Endothelial cell of umbilical vein (primary cell): Measurements from ENCODE around the gene GSC2. TPM values are rescaled to one million over a fixed set of nuclear protein-coding genes. Genes with fewer than 3 reads are reported as not detected.

Experiments
- BruUV-seq: library from RNA; stranded (reverse); fragments of 400-500 nt; replicated peaks from 2 replicates; lab custom pipeline; 2021; lab: Mats Ljungman, UMichigan
- CTCF ChIA-PET: fragments of 300-600, 350-600 bp; sonication (Branson Sonifier 250); formaldehyde crosslinking; loops from one replicate; lab custom pipeline; 2021; ENCODE audit warnings: antibody characterized with exemption, inconsistent platforms; lab: Charles Lee
- POLR2A ChIA-PET: fragments of 300-600, 350-600 bp; sonication (Branson Sonifier 250); formaldehyde crosslinking; loops from one replicate; lab custom pipeline; 2021; ENCODE audit warnings: antibody characterized with exemption, inconsistent platforms; lab: Charles Lee
- DNase-seq: peaks from one replicate; pipeline ENCODE4 v3.0.0-alpha.2; 2011; ENCODE audit warnings: low read depth, low spot score
- FAIRE-seq: peaks from 2 replicates; lab custom pipeline; 2011; peaks lifted over from hg19 to GRCh38; lab: Jason Lieb, UNC
- H2AFZ ChIP-seq: 2 replicates; pipeline ENCODE4 v1.6.0; 2012; ENCODE audit warnings: low read depth, low read length, control low read depth, inconsistent platforms
- H3K27ac ChIP-seq: 2 replicates; pipeline ENCODE4 v1.5.1; 2011; ENCODE audit warnings: low read depth, mild to moderate bottlenecking, control low read depth, low read length, moderate library complexity; ENCODE audit not compliant: insufficient read depth
- H3K27me3 ChIP-seq, 2 experiments: 2 replicates each; pipeline versions ENCODE4 v1.6.0 to v1.6.1; 2011; ENCODE audit warnings: low read length in 2 of 2, mixed read lengths in 1 of 2; ENCODE audit not compliant: control insufficient read depth in 2 of 2, insufficient read depth in 2 of 2
- H3K36me3 ChIP-seq, 2 experiments: 2 replicates in 1 of 2; 3 replicates in 1 of 2; pipeline ENCODE4 v1.5.1; 2011; ENCODE audit warnings: low read length in 2 of 2, mild to moderate bottlenecking in 1 of 2, moderate library complexity in 1 of 2; ENCODE audit not compliant: control insufficient read depth in 2 of 2, insufficient read depth in 2 of 2; ENCODE audit errors: extremely low read depth in 1 of 2
- H3K4me1 ChIP-seq: 3 replicates; pipeline ENCODE4 v1.5.1; 2011; ENCODE audit warnings: mild to moderate bottlenecking, low read length; ENCODE audit not compliant: control insufficient read depth, insufficient read depth; ENCODE audit errors: extremely low read depth
- H3K4me2 ChIP-seq: 2 replicates; pipeline ENCODE4 v1.6.1; 2011; ENCODE audit warnings: low read length, control low read depth, mixed read lengths; ENCODE audit not compliant: insufficient read depth
- H3K4me3 ChIP-seq, 3 experiments: fragments of 200-600 bp in 1 of 3; sonication (generic), shearing (Covaris generic) in 1 of 3; replicated peaks in 1 of 3; 2 replicates each; pipeline ENCODE4 v1.5.1; 2011 to 2016; ENCODE audit warnings: control low read depth in 3 of 3, low read length in 3 of 3, mild to moderate bottlenecking in 2 of 3, inconsistent platforms in 1 of 3, low read depth in 1 of 3, moderate library complexity in 1 of 3; ENCODE audit not compliant: insufficient read depth in 1 of 3
- H3K79me2 ChIP-seq: 2 replicates; pipeline ENCODE4 v1.6.0; 2012; ENCODE audit warnings: low read length, inconsistent platforms; ENCODE audit not compliant: control insufficient read depth, insufficient read depth
- H3K9ac ChIP-seq: replicated peaks from 2 replicates; pipeline ENCODE3; 2011; ENCODE audit warnings: low read length, control low read depth; ENCODE audit not compliant: insufficient read depth; ENCODE audit errors: extremely low read depth
- H3K9me1 ChIP-seq: replicated peaks from 3 replicates; pipeline ENCODE4 v1.6.0; 2011; ENCODE audit warnings: mild to moderate bottlenecking, low read length; ENCODE audit not compliant: control insufficient read depth, insufficient read depth; ENCODE audit errors: extremely low read depth
- H3K9me3 ChIP-seq: replicated peaks from 2 replicates; pipeline ENCODE4 v1.5.1; 2012; ENCODE audit warnings: low read length, inconsistent platforms; ENCODE audit not compliant: control insufficient read depth, insufficient read depth
- H4K20me1 ChIP-seq: replicated peaks from 2 replicates; pipeline ENCODE3; 2011; ENCODE audit warnings: mild to moderate bottlenecking, low read length; ENCODE audit not compliant: control insufficient read depth, insufficient read depth; ENCODE audit errors: extremely low read depth
- CTCF ChIP-seq, 2 donors: IDR thresholded peaks; 1 replicate in 1 of 2; 2 replicates in 1 of 2; pipeline ENCODE4 v1.5.1; 2011; ENCODE audit warnings: low read length in 2 of 2, mild to moderate bottlenecking in 2 of 2, moderate library complexity in 2 of 2, control low read depth in 1 of 2, inconsistent platforms in 1 of 2, low read depth in 1 of 2; ENCODE audit not compliant: insufficient read depth in 1 of 2; ENCODE audit errors: extremely low read depth in 1 of 2
- EZH2 ChIP-seq: IDR thresholded peaks from 2 replicates; pipeline ENCODE4 v1.6.1; 2012; ENCODE audit warnings: borderline replicate concordance, low read depth, mild to moderate bottlenecking, moderate library complexity, low read length, inconsistent platforms; ENCODE audit not compliant: severe bottlenecking
- FOS ChIP-seq: IDR thresholded peaks from 2 replicates; pipeline ENCODE4 v1.6.1; 2011; ENCODE audit warnings: mild to moderate bottlenecking, low read length, moderate library complexity, borderline replicate concordance; ENCODE audit not compliant: insufficient read depth
- GATA2 ChIP-seq: IDR thresholded peaks from 2 replicates; pipeline ENCODE4 v1.7.0; 2011; ENCODE audit warnings: low read depth, mild to moderate bottlenecking, moderate library complexity, mixed read lengths, low read length; ENCODE audit not compliant: insufficient read length, insufficient read depth
- JUN ChIP-seq: IDR thresholded peaks from 2 replicates; pipeline ENCODE4 v1.6.1; 2011; ENCODE audit warnings: borderline replicate concordance, low read depth; ENCODE audit not compliant: insufficient read length, insufficient read depth
- MAX ChIP-seq: IDR thresholded peaks from 2 replicates; pipeline ENCODE4 v1.6.1; 2011; ENCODE audit not compliant: insufficient read depth, insufficient read length
- MYC ChIP-seq: IDR thresholded peaks from one replicate; pipeline ENCODE4 v1.6.1; 2011; ENCODE audit warnings: mild to moderate bottlenecking, low read depth, low read length
- POLR2A ChIP-seq: IDR thresholded peaks from 2 replicates; pipeline ENCODE4 v1.6.1; 2012; ENCODE audit warnings: low read depth, mild to moderate bottlenecking, control low read depth, low read length
- POLR2AphosphoS5 ChIP-seq: IDR thresholded peaks from 2 replicates; pipeline ENCODE4 v1.6.1; 2012; ENCODE audit warnings: low read depth, mild to moderate bottlenecking, control low read depth, low read length, moderate library complexity; ENCODE audit not compliant: insufficient read depth
- dilution Hi-C: fragments of 300-500 bp; cut with MboI; formaldehyde crosslinking; loops from one replicate; pipeline ENCODE4 v1.15.0; 2019; ENCODE audit warnings: low sequenced_read_pairs; ENCODE audit not compliant: extremely low pct_ligation_motif_present
- intact Hi-C: fragments of 100-400 bp; cut with micrococcal nuclease; formaldehyde crosslinking; loops from one replicate; pipeline ENCODE4 v1.10.0; 2022
- polyA plus RNA-seq, 4 experiments: library from polyadenylated mRNA; depleted of rRNA in 3 of 4; stranded (reverse) in 3 of 4; unstranded in 1 of 4; fragments of >200 nt; gene quantifications; 2 replicates each; pipeline versions ENCODE4 v1.2.1 to v1.2.3, GENCODE V29; 2011 to 2012; ENCODE audit warnings: missing spikeins in 1 of 4
- total RNA-seq: library from RNA; stranded (reverse); gene quantifications from 2 replicates; pipeline ENCODE4 v1.2.3, GENCODE V29; 2021

The GSC2 gene
- total and polyA plus RNA-seq, 2 donors (not counting 3 experiments of a cell fraction or from before 2014, with no cell fraction given) = not detected

- POLR2A ChIA-PET = no interaction called here
- intact Hi-C loops = no loop called here
- H3K9me1 ChIP-seq = no peaks in the 10 kb centered on the region
- no peaks in the 10 kb centered on the region for H3K36me3 ChIP-seq
- H3K4me3 ChIP-seq = no peak overlapping the region
- no TSS peak for BruUV-seq
- H3K4me1 ChIP-seq = peaks cover 8% of the 10 kb centered on the region
- CTCF ChIA-PET = interaction anchor here (0.6 to 1.4 kb wide), 2 partner anchors 19 to 1891 kb away, joined by 3 to 5 read pairs; partner anchors contain the start of gene ESS2
- dilution Hi-C loops = no loop called here
- no peak overlapping the region for H2AFZ ChIP-seq
- no peak for TF ChIP-seq POLR2A
- TF ChIP-seq POLR2AphosphoS5 = no peak
- TF ChIP-seq MAX = no peak
- TF ChIP-seq GATA2 = no peak
- no peak for TF ChIP-seq FOS
- TF ChIP-seq CTCF (IDR thresholded peaks at IDR 0.05; ENCODE audit: extremely low read depth in 1 of 2, insufficient read depth in 1 of 2, low read depth in 1 of 2, low read length in 2 of 2) = no peak
- TF ChIP-seq EZH2 = no peak
- no peak for TF ChIP-seq JUN
- TF ChIP-seq MYC = no peak
- DNase-seq (no peak), FAIRE-seq (no peak)
- no peak overlapping the region for H3K4me2 ChIP-seq
- no peaks in the 10 kb centered on the region for H3K9me3 ChIP-seq
- H3K27me3 ChIP-seq = no peaks in the 10 kb centered on the region
- peaks cover 5% of the 10 kb centered on the region for H4K20me1 ChIP-seq
- H3K27ac ChIP-seq = no peak overlapping the region
- no peak overlapping the region for H3K9ac ChIP-seq
- H3K79me2 ChIP-seq = peaks cover 12% of the 10 kb centered on the region
Observed at GRCh38 chr22:19125474-19126308, 24.4 kb downstream of the GSC2 start.
